ENCODE data around the gene XYLT1.

The XYLT1 gene

DNA sequence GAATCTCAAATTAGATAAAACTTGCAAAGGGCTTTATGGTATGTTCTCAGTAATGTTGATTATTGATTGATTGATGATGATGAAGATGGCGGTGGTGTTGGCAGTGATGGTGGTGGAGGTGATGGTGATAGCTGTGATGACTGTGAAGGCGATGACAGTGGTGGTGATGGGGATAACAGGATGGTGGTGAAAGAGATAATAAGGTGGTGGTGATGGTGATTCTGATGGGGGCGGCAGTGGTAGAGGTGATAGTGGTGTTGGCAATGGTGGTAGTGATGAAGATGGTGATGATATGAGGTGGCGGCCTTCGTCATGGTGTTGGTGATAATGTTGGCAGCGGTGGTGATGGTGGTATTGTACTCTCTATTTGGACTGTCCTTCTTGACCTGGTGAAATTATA is 238.3 kb downstream of the XYLT1 start:
- no peak for DNase-seq (ENCODE audit: low read depth)
- no peak overlapping the region for H3K4me3 ChIP-seq (ENCODE audit: low read depth, low read length)
- TF ChIP-seq, protein P1, sequence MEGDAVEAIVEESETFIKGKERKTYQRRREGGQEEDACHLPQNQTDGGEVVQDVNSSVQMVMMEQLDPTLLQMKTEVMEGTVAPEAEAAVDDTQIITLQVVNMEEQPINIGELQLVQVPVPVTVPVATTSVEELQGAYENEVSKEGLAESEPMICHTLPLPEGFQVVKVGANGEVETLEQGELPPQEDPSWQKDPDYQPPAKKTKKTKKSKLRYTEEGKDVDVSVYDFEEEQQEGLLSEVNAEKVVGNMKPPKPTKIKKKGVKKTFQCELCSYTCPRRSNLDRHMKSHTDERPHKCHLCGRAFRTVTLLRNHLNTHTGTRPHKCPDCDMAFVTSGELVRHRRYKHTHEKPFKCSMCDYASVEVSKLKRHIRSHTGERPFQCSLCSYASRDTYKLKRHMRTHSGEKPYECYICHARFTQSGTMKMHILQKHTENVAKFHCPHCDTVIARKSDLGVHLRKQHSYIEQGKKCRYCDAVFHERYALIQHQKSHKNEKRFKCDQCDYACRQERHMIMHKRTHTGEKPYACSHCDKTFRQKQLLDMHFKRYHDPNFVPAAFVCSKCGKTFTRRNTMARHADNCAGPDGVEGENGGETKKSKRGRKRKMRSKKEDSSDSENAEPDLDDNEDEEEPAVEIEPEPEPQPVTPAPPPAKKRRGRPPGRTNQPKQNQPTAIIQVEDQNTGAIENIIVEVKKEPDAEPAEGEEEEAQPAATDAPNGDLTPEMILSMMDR (IDR thresholded peaks at IDR 0.05; ENCODE audit: insufficient read depth, low read depth, low read length, missing control alignments): no peak

DNA sequence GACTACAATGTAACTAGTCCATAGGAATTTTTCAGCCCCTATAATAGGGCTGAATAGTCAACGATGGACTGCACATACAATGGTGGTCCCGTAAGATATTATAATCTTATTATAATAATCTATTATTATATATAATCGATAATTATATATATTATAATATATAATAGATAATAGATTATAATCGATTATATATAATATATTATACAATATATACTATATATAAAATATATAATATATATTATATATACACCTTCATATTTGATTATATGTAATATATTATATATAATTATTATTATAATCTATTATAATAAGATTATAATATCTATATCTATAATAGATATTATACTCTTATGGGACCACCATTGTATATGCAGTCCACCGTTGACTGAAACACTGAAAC is 238.8 kb downstream of the XYLT1 start:
- H3K4me3 ChIP-seq (ENCODE audit: low read depth, low read length): no peak overlapping the region
- DNase-seq (ENCODE audit: low read depth): no peak
- TF ChIP-seq, protein P1 (IDR thresholded peaks at IDR 0.05; ENCODE audit: insufficient read depth, low read depth, low read length, missing control alignments): no peak

DNA sequence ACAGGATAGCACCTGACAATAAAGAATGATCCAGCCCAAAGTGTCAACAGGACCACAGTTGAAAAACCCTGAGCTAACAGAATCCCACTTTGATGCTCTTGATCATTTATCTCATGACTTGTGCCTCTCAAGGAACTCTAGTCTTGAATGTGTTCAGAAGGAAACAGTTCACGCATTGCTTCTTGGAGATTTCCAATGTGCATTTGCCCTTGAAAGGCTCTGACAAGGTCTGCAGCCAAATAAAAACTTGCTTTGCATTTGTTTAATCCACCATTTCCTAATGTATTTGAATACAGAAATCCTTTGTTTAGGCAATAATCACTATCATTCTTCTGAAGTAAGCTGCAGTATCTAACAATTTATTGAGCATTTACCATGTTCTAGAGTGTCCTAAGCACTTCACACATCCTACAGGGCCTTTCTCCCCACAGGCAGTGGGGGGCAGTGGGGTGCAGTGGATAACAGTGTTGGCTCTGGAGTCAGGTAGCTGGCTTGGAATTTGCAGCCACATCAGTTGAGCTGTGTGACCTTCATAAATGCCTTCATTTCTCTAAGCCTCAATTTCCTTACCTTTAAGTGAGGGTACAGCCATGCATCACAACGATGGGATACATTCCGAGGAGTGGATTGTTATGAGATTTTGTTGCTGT is 239.7 kb downstream of the XYLT1 start:
- no peak overlapping the region for H3K4me3 ChIP-seq (ENCODE audit: low read depth, low read length)
- no peak for DNase-seq (ENCODE audit: low read depth)
- TF ChIP-seq, protein P1 (IDR thresholded peaks at IDR 0.05; ENCODE audit: insufficient read depth, low read depth, low read length, missing control alignments): peak; percentile 2

DNA sequence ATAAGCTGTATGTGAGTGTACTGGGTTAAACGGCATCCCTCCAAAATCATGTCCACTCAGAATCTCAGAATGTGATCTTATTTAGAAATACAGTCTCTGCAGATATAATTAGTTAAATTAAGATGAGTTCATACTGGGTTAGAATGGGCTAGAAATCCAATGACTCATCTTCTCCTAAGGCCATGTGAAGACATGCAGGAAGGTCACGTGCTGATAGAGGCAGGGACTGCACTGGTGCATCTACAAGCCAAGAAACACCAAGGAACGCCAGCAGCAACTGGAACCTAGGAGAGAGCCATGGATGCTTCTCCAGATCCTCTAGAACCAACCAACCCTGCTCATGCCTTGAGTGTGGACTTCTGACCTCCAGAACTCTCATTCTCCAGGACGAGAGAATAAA is 241.0 kb downstream of the XYLT1 start:
- no peak for DNase-seq (ENCODE audit: low read depth)
- TF ChIP-seq, protein P1 (IDR thresholded peaks at IDR 0.05; ENCODE audit: insufficient read depth, low read depth, low read length, missing control alignments): no peak
- no peak overlapping the region for H3K4me3 ChIP-seq (ENCODE audit: low read depth, low read length)

DNA sequence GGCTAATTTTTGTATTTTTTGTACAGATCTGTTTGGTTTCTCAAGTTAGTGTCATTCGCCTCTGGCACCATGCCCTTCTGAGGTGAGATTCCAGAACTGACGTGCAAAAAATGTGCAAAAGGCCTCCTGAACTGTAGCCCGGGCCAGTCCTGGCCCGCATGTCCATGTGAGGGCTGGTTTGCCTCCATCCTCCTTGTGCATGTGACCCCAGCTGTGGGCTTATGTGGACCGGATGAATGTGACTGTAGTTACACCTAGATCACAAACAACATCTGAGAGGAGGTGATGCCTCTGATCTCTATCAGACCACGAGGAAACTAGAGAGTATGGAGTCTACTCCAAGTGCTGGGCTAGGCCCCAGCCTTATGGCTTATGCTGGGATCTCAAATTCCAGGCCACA is 241.6 kb downstream of the XYLT1 start:
- TF ChIP-seq, protein P1 (IDR thresholded peaks at IDR 0.05; ENCODE audit: insufficient read depth, low read depth, low read length, missing control alignments): no peak

DNA sequence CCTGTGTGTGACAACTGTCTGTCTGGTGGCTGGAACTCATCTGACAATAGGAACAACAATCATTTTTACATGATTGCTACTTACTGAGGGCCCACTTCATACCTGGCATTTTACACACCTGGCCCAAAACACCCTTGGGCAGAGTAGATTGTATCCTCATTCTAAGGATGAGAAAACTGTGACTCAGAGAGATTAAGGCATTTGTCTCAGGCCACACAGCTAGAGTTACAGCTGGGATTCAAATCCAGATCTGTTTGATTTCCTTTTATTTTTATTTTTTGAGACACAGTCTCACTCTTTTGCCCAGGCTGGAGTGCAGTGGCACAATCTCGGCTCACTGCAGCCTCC is 242.1 kb downstream of the XYLT1 start:
- H3K4me3 ChIP-seq (ENCODE audit: low read depth, low read length): no peak overlapping the region
- no peak for DNase-seq (ENCODE audit: low read depth)
- TF ChIP-seq, protein P1 (IDR thresholded peaks at IDR 0.05; ENCODE audit: insufficient read depth, low read depth, low read length, missing control alignments): no peak

More for the DNA sequence above, 241.6 kb downstream of the XYLT1 start:
- H3K4me3 ChIP-seq (ENCODE audit: low read depth, low read length): no peak overlapping the region
- no peak for DNase-seq (ENCODE audit: low read depth)

- TF ChIP-seq, protein P1 (IDR thresholded peaks at IDR 0.05; ENCODE audit: insufficient read depth, low read depth, low read length, missing control alignments): no peak
- peak; percentile 14 for DNase-seq (ENCODE audit: low read depth)
- H3K4me3 ChIP-seq (ENCODE audit: low read depth, low read length): no peak overlapping the region
Measured at GRCh38 chr16:17228048-17228707, 242.6 kb downstream of the XYLT1 start.

Measured in GM12865 (cell line).